ENCODE measurements around the gene RNF213. TPM values are rescaled to one million over a fixed set of nuclear protein-coding genes. Genes with fewer than 3 reads are reported as not detected.

RNF213 gene
- total RNA-seq, 1 donor from 2014 or later = 228 TPM

DNA sequence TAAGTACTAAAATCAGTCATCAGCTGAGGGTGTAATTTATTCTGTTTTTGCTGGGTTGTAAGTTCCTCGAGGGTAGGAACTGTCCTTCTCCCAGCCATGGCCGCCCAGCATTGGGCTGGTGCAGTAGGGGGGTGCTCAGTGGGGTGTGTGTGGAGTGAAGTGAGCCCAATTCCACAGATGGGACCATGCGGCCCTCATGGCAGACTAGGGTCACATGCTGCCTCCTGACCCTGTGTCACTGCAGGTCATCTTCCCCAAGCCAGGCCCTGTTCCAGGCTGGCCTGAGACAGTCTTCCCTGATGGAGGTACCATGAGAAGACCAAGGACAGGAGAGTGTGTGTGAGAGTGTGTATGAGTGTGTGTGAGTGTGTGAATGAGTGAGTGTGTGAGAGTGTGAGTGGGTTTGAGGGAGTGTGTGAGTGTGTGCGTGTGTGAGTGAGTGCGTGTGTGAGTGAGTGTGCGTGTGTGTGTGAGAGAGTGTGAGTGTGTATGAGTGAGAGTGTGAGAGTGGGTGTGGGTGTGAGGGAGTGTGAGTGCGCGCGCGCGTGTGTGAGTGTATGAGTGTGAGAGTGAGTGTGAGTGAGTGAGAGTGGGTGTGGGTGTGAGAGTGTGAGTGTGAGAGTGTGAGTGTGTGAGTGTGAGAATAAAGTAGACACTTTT is 36.7 kb upstream of the RNF213 start:
- POLR2A ChIA-PET = no interaction called here
- no peak for DNase-seq
- Mint-ChIP-seq H3K27me3 (no peaks in the 10 kb centered on the region), H3K27ac (no peak overlapping the region), H3K36me3 (ENCODE audit: low read depth) (peaks cover 3% of the 10 kb centered on the region), H3K4me1 (peaks cover 12% of the 10 kb centered on the region), H3K9me3 (no peaks in the 10 kb centered on the region), H3K4me3 (no peak overlapping the region)
- TF ChIP-seq, protein P1, sequence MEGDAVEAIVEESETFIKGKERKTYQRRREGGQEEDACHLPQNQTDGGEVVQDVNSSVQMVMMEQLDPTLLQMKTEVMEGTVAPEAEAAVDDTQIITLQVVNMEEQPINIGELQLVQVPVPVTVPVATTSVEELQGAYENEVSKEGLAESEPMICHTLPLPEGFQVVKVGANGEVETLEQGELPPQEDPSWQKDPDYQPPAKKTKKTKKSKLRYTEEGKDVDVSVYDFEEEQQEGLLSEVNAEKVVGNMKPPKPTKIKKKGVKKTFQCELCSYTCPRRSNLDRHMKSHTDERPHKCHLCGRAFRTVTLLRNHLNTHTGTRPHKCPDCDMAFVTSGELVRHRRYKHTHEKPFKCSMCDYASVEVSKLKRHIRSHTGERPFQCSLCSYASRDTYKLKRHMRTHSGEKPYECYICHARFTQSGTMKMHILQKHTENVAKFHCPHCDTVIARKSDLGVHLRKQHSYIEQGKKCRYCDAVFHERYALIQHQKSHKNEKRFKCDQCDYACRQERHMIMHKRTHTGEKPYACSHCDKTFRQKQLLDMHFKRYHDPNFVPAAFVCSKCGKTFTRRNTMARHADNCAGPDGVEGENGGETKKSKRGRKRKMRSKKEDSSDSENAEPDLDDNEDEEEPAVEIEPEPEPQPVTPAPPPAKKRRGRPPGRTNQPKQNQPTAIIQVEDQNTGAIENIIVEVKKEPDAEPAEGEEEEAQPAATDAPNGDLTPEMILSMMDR (IDR thresholded peaks at IDR 0.05) = no peak
- CTCF ChIA-PET = no interaction called here
- intact Hi-C loops (cut with micrococcal nuclease) = no loop called here
- no peak for ATAC-seq (ENCODE audit: low read depth)

DNA sequence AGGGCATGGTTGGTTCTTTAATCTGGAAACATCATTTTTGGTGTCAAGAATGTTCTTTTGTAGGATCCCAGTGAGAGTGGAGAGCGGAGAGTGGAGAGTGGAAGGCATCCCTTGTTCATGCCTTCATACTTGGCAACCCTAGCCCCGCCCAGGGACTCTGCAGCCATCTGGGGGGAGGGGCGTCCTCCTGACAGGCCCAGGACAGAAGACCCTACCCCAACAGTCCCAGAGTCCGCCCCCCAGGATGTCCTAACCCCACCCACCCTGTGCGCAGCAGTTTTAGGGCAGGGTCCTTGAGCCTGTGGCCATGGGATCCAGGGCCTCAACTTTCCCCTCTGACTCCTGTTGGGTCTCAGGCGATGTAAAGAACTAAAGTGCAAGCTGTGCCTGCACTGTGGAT is 36.0 kb upstream of the RNF213 start:
- no peaks in the 10 kb centered on the region for H3K9me3 Mint-ChIP-seq
- ChIA-PET CTCF (no interaction called here), POLR2A (interaction anchor here (0.6 kb wide), 1 partner anchor 170 kb away, joined by 5 read pairs; no protein-coding TSS in a partner anchor)
- TF ChIP-seq, protein P1 (IDR thresholded peaks at IDR 0.05) = no peak
- DNase-seq = no peak
- intact Hi-C loops (cut with micrococcal nuclease) = no loop called here
- peaks cover 5% of the 10 kb centered on the region for H3K4me1 Mint-ChIP-seq
- peaks cover under 1% of the 10 kb centered on the region for H3K36me3 Mint-ChIP-seq (ENCODE audit: low read depth)
- no peak for ATAC-seq (ENCODE audit: low read depth)
- no peak overlapping the region for H3K4me3 Mint-ChIP-seq
- no peaks in the 10 kb centered on the region for H3K27me3 Mint-ChIP-seq
- H3K27ac Mint-ChIP-seq = no peak overlapping the region

DNA sequence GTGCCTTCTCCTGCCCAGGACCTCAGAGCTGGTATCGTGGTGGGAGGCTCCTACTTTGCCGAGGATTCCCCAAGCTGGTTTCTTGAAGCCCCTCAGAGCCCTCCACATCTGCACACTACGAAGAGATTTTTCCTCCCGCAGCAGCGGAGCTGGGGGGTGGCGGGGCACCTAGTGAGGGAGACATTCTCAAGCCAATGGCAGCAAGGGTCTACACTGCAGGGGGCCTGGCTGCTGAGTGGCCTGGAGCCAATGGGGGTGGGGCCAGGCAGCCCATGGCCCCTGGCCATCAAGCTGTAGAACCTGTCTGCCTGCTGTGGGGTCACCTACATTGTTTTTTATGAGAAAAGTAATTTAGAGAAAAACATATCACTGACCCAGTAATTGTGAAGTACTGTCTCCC is 35.4 kb upstream of the RNF213 start:
- POLR2A ChIA-PET = interaction anchor here (0.6 kb wide), 1 partner anchor 170 kb away, joined by 5 read pairs; no protein-coding TSS in a partner anchor
- intact Hi-C loops (cut with micrococcal nuclease) = no loop called here
- CTCF ChIA-PET = interaction anchor here (1.1 kb wide), 1 partner anchor 29 kb away, joined by 3 read pairs; no protein-coding TSS in a partner anchor
- TF ChIP-seq, protein P1 (IDR thresholded peaks at IDR 0.05) = no peak
- peaks cover 2% of the 10 kb centered on the region for H3K4me1 Mint-ChIP-seq
- no peak overlapping the region for H3K4me3 Mint-ChIP-seq
- ATAC-seq (ENCODE audit: low read depth) (no peak), DNase-seq (no peak)
- no peak overlapping the region for H3K27ac Mint-ChIP-seq
- H3K27me3 Mint-ChIP-seq = no peaks in the 10 kb centered on the region
- peaks cover under 1% of the 10 kb centered on the region for H3K36me3 Mint-ChIP-seq (ENCODE audit: low read depth)
- no peaks in the 10 kb centered on the region for H3K9me3 Mint-ChIP-seq

DNA sequence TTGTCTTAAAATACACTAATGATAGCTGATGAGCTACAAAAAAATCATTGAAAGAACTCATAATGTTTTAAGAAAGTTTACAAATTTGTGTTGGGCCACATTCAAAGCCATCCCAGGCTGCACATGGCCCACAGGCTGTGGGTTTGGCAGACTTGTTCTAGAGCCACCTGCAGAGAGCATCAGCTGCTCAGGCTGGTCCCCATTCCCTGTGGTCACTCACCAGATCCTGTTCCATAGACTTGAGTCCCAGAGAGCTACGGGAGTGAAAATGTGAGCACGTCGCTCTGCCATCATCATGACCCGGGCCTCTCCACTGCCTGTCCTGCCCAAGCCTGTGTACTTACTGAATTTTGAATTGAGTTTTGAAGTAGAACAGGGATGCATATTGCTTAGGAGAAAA is 33.5 kb upstream of the RNF213 start:
- H3K36me3 Mint-ChIP-seq (ENCODE audit: low read depth) = peaks cover 6% of the 10 kb centered on the region
- H3K4me3 Mint-ChIP-seq = no peak overlapping the region
- peaks cover 4% of the 10 kb centered on the region for H3K9me3 Mint-ChIP-seq
- H3K27ac Mint-ChIP-seq = no peak overlapping the region
- DNase-seq (no peak), ATAC-seq (ENCODE audit: low read depth) (no peak)
- TF ChIP-seq, protein P1 (IDR thresholded peaks at IDR 0.05) = no peak
- H3K27me3 Mint-ChIP-seq = no peaks in the 10 kb centered on the region
- intact Hi-C loops (cut with micrococcal nuclease) = no loop called here
- no peaks in the 10 kb centered on the region for H3K4me1 Mint-ChIP-seq
- ChIA-PET CTCF (interaction anchor here (0.7 kb wide), 1 partner anchor 31 kb away, joined by 3 read pairs; no protein-coding TSS in a partner anchor), POLR2A (no interaction called here)

DNA sequence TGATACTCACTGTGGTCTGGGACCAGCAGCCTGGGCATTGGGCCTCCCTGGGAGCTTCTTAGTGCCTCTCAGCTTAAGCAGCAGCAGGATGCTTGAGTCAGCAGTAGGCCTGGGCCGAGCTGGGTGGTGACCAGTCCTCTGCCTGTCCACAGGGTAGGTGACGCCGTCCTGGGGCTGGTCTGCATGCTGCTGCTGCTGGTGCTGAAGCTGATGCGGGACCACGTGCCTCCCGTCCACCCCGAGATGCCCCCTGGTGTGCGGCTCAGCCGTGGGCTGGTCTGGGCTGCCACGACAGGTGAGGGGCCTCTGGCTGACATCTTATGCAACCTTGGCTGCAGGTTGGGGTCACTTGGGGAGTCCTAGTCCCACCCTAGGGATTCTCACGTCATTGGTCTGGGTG is 33.0 kb upstream of the RNF213 start:
- ATAC-seq (ENCODE audit: low read depth) = no peak
- TF ChIP-seq, protein P1 (IDR thresholded peaks at IDR 0.05) = no peak
- Mint-ChIP-seq H3K4me1 (no peaks in the 10 kb centered on the region), H3K4me3 (no peak overlapping the region), H3K9me3 (peaks cover 7% of the 10 kb centered on the region), H3K27me3 (no peaks in the 10 kb centered on the region), H3K36me3 (ENCODE audit: low read depth) (peaks cover 10% of the 10 kb centered on the region), H3K27ac (no peak overlapping the region)
- no peak for DNase-seq
- ChIA-PET CTCF (no interaction called here), POLR2A (no interaction called here)
- intact Hi-C loops (cut with micrococcal nuclease) = no loop called here

All from activated B cell treated with CpG ODN at 0.5 μM for 24 hours (primary cell).